Neural crest cell (in vitro differentiated cells): ENCODE measurements around the gene TMCC3. TPM values are rescaled to one million over a fixed set of nuclear protein-coding genes. Genes with fewer than 3 reads are reported as not detected.
"Not testable (repeated sequence)": the region's sequence is repeated elsewhere in the genome, so short reads cannot be mapped to it uniquely, and the experiment has no call there.

Experiments
- DNase-seq: peaks from one replicate; pipeline ENCODE4 v3.0.0; 2021; ENCODE audit warnings: low read depth, mixed read lengths, low spot score
- H3K27ac Mint-ChIP-seq: one replicate; pipeline ENCODE4 v1.8.0; 2021; ENCODE audit warnings: mild to moderate bottlenecking, mixed read lengths; ENCODE audit not compliant: unreplicated experiment
- H3K27me3 Mint-ChIP-seq: 2 replicates; pipeline ENCODE4 v1.8.0; 2021; ENCODE audit warnings: low read depth, mild to moderate bottlenecking, mixed read lengths
- H3K36me3 Mint-ChIP-seq: 2 replicates; pipeline ENCODE4 v1.8.0; 2021; ENCODE audit warnings: low read depth, mild to moderate bottlenecking, mixed read lengths
- H3K4me1 Mint-ChIP-seq: 2 replicates; pipeline ENCODE4 v1.8.0; 2021; ENCODE audit warnings: mixed read lengths
- H3K4me3 Mint-ChIP-seq: one replicate; pipeline ENCODE4 v1.8.0; 2021; ENCODE audit warnings: mild to moderate bottlenecking, mixed read lengths
- H3K9me3 Mint-ChIP-seq: 2 replicates; pipeline ENCODE4 v1.8.0; 2021; ENCODE audit warnings: mixed read lengths
- long read RNA-seq: library from polyadenylated mRNA; unstranded; transcript quantifications from one replicate; pipeline ENCODE4 v2.0.0, GENCODE V29; 2020
- total RNA-seq: library from RNA; stranded (reverse); gene quantifications from 2 replicates; pipeline ENCODE4 v1.2.1, GENCODE V29; 2021
- TF ChIP-seq, protein P1 (sequence below): fragments of 200-600 bp; sonication (generic); conservative IDR thresholded peaks from 2 replicates; pipeline ENCODE4 v1.5.0; 2021; ENCODE audit warnings: antibody characterized with exemption, mild to moderate bottlenecking

The TMCC3 gene, protein sequence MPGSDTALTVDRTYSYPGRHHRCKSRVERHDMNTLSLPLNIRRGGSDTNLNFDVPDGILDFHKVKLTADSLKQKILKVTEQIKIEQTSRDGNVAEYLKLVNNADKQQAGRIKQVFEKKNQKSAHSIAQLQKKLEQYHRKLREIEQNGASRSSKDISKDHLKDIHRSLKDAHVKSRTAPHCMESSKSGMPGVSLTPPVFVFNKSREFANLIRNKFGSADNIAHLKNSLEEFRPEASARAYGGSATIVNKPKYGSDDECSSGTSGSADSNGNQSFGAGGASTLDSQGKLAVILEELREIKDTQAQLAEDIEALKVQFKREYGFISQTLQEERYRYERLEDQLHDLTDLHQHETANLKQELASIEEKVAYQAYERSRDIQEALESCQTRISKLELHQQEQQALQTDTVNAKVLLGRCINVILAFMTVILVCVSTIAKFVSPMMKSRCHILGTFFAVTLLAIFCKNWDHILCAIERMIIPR
- 3.4 and 3.8 TPM in 2 replicates for total RNA-seq
- long read RNA-seq, full-length matches to known transcripts, result 5 of 7 reads
- long read RNA-seq, partial matches to known transcripts, result 1 of 7 reads
- long read RNA-seq, other reads (novel, unspliced or antisense), result 1 of 7 reads

DNA sequence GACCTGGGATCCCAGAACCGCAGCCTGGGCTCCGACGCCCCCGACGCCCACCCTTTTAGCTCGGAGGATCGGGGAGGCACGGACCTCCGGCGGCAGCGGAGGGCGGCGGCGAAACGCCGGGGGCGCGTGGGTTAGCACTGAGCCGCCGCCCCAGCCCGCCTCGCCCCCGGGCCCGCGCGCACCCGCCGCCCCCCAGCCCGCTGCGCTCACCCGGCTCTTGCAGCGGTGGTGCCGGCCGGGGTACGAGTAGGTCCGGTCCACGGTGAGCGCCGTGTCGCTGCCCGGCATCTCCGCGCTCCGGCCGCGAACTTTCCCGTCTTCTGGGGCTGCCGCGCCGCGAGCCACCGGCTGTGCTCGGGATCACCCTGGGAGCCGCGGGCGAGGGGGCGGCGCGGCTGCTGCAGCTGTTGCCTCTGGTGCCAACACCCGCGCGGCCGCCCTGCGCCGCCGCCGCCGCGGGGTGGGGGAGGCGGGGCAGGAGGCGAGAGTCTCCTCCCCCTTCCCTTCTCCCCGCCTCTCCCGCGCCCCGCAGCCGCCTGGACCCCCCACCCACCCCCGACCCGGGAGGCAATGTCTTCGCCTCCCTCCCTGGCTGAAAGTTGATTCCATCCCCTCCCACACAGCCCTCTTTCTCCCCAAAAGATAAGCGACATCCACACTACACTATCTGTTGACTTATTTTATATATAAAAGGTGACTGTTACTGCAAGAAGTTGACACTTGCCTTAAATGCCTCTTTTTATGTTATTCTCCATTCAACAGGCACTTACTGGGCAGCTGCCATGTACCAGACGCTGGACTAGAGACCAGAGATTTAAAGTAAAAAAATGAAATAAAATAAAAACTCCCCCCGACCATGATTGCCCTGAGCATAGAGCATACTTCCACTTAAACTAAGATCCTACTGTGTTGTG lies at the start of gene TMCC3:
Gene TMCC3, minus strand, starts transcription at position 415 of the 914 bp plus-strand sequence. Its CDS starts 127 bp downstream, at position 288.
- Mint-ChIP-seq H3K27ac (no peak within 1 kb of the TSS), H3K4me3 (peak within 1 kb of the TSS; percentile 89), H3K4me1 (peaks cover 18% of the 10 kb centered on the region), H3K9me3 (no peaks in the 10 kb centered on the region), H3K36me3 (no peaks in the 10 kb centered on the region), H3K27me3 (peaks cover 34% of the 10 kb centered on the region)
- DNase-seq, result peak; percentile 41
- TF ChIP-seq, protein P1, sequence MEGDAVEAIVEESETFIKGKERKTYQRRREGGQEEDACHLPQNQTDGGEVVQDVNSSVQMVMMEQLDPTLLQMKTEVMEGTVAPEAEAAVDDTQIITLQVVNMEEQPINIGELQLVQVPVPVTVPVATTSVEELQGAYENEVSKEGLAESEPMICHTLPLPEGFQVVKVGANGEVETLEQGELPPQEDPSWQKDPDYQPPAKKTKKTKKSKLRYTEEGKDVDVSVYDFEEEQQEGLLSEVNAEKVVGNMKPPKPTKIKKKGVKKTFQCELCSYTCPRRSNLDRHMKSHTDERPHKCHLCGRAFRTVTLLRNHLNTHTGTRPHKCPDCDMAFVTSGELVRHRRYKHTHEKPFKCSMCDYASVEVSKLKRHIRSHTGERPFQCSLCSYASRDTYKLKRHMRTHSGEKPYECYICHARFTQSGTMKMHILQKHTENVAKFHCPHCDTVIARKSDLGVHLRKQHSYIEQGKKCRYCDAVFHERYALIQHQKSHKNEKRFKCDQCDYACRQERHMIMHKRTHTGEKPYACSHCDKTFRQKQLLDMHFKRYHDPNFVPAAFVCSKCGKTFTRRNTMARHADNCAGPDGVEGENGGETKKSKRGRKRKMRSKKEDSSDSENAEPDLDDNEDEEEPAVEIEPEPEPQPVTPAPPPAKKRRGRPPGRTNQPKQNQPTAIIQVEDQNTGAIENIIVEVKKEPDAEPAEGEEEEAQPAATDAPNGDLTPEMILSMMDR, result peak; percentile 10

DNA sequence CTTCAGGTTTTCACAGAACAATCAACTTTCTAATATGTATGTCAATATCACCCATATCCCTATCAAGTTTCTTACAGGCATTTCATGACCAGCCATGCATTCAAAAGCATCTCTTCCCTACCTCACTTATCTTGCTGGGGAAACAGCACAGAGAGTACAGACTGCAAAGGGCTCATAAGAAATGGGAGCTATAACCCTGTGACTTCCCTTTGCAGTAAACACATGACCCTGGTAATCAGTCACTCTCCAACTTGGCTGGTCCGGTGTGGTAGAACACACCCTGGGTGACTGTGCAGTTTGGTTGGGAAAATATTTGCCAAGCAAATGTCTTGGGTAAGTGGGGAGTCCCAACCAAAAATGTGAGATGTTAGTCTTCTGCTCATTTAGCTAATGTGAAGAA lies 49.4 kb upstream of the TMCC3 start:
- Mint-ChIP-seq H3K4me1 (no peaks in the 10 kb centered on the region), H3K27me3 (no peaks in the 10 kb centered on the region), H3K27ac (no peak overlapping the region), H3K9me3 (peaks cover 2% of the 10 kb centered on the region), H3K4me3 (no peak overlapping the region), H3K36me3 (peaks cover 2% of the 10 kb centered on the region)
- TF ChIP-seq, protein P1, result no peak
- no peak for DNase-seq

DNA sequence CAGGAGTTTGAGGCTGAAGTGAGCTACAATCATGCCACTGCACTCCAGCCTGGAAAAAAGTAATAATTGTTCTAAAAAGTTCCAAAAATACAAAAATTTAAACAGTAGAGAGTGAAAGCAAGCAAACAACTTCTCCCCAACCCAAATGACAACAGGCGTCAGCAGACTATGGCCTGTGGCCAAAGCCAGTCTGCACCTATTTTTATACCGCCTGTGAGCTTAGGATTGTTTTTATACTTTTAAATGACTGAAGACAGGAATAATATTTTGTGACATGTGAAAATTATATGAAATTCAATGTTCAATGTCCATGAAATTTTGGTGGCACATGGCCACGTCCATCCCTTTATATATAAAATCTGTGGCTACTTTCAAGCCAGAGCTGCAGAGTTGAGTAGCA lies 48.2 kb upstream of the TMCC3 start:
- peaks cover 2% of the 10 kb centered on the region for H3K9me3 Mint-ChIP-seq
- no peak for DNase-seq
- no peaks in the 10 kb centered on the region for H3K4me1 Mint-ChIP-seq
- no peak overlapping the region for H3K4me3 Mint-ChIP-seq
- TF ChIP-seq, protein P1, result no peak
- no peaks in the 10 kb centered on the region for H3K27me3 Mint-ChIP-seq
- peaks cover 2% of the 10 kb centered on the region for H3K36me3 Mint-ChIP-seq
- H3K27ac Mint-ChIP-seq, result no peak overlapping the region

DNA sequence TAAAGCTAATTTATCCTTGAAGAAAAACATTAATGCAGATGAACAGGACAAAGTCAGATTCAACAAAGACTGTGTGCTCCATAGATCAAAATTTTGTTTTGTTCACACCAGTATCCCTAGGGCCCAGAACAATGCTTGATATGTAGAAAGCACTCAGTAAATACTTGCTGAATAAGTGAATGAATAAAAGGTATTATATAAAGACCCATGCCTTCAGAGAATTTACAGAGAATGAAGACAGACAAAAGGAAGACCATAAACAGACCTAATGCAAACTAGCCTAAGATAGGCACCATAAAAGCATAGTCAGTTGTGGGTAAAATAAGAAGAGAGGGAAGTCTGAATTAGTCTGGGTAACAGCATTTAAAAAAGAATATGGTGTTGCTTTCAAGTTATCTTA lies 47.3 kb upstream of the TMCC3 start:
- no peaks in the 10 kb centered on the region for H3K27me3 Mint-ChIP-seq
- H3K4me1 Mint-ChIP-seq, result no peaks in the 10 kb centered on the region
- peaks cover 2% of the 10 kb centered on the region for H3K9me3 Mint-ChIP-seq
- DNase-seq, result no peak
- H3K4me3 Mint-ChIP-seq, result no peak overlapping the region
- TF ChIP-seq, protein P1, result no peak
- peaks cover 2% of the 10 kb centered on the region for H3K36me3 Mint-ChIP-seq
- no peak overlapping the region for H3K27ac Mint-ChIP-seq

DNA sequence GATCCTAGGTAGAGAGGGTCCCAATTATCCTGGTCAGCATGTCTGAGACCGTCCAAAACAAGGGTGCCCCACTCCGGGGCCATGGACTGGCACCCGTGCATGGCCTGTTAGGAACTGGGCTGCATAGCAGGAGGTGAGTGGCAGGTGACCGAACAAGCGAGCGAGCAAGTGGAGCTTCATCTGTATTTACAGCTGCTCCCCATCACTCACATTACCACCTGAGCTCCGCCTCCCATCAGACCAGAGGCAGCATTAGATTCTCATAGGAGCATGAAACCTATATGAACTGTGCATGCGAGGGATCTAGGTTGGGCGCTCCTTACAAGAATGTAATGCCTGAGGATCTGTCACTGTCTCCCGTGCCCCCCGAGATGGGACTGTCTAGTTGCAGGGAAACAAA lies 44.4 kb upstream of the TMCC3 start:
- no peak for DNase-seq
- TF ChIP-seq, protein P1, result no peak
- no peaks in the 10 kb centered on the region for H3K27me3 Mint-ChIP-seq
- H3K27ac Mint-ChIP-seq, result no peak overlapping the region
- H3K36me3 Mint-ChIP-seq, result peaks cover 2% of the 10 kb centered on the region
- H3K9me3 Mint-ChIP-seq, result peaks cover 2% of the 10 kb centered on the region
- no peaks in the 10 kb centered on the region for H3K4me1 Mint-ChIP-seq
- H3K4me3 Mint-ChIP-seq, result no peak overlapping the region

DNA sequence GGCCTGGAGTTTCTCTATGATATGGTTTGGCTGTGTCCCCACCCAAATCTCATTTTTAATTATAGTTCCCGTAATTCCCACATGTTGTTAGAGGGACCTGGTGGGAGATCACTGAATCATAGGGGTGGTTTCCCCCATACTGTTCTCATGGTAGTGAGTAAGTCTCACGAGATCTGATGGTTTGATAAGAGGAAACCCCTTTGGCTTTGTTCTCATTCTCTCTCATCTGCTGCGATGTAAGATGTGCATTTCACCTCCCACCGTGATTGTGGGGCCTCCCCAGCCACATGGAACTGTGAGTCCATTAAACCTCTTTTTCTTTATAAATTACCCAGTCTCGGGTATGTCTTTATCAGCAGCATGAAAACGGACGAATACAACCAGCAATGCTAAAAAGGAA lies 42.5 kb upstream of the TMCC3 start:
- H3K27me3 Mint-ChIP-seq, H3K4me3 Mint-ChIP-seq, H3K36me3 Mint-ChIP-seq, H3K4me1 Mint-ChIP-seq, H3K9me3 Mint-ChIP-seq, DNase-seq, H3K27ac Mint-ChIP-seq: not testable (repeated sequence)
